Activated naive CD8-positive, alpha-beta T cell (primary cell): ENCODE data around the gene RTCB.

Source experiments
- H3K27ac Mint-ChIP-seq: one replicate; pipeline ENCODE4 v1.8.0; 2021; ENCODE audit warnings: mixed read lengths
- H3K27me3 Mint-ChIP-seq: one replicate; pipeline ENCODE4 v1.8.0; 2021; ENCODE audit warnings: mixed read lengths
- H3K36me3 Mint-ChIP-seq: one replicate; pipeline ENCODE4 v1.8.0; 2021; ENCODE audit warnings: mixed read lengths
- H3K4me1 Mint-ChIP-seq: one replicate; pipeline ENCODE4 v1.8.0; 2021; ENCODE audit warnings: low read depth, mixed read lengths
- H3K4me3 Mint-ChIP-seq: one replicate; pipeline ENCODE4 v1.8.0; 2021; ENCODE audit warnings: mild to moderate bottlenecking, mixed read lengths
- H3K9me3 Mint-ChIP-seq: one replicate; pipeline ENCODE4 v1.8.0; 2021; ENCODE audit warnings: low read depth, mixed read lengths

The RTCB gene

GRCh38 chr22:32409977-32410376 is 2.1 kb downstream of the RTCB start:
- Mint-ChIP-seq H3K4me1 (peaks cover 54% of the 10 kb centered on the region), H3K27ac (peak overlapping the region; percentile 98), H3K27me3 (no peaks in the 10 kb centered on the region), H3K4me3 (peak overlapping the region; percentile 98), H3K9me3 (no peaks in the 10 kb centered on the region), H3K36me3 (peaks cover 6% of the 10 kb centered on the region)

- H3K36me3 Mint-ChIP-seq: peaks cover 6% of the 10 kb centered on the region
Observed at GRCh38 chr22:32407936-32408335, 4.1 kb downstream of the RTCB start.

GRCh38 chr22:32407312-32407711 is 4.7 kb downstream of the RTCB start:
- no peak overlapping the region for H3K27ac Mint-ChIP-seq
- H3K36me3 Mint-ChIP-seq: peaks cover 6% of the 10 kb centered on the region
- peaks cover 45% of the 10 kb centered on the region for H3K4me1 Mint-ChIP-seq
- H3K4me3 Mint-ChIP-seq: peak overlapping the region; percentile 1
- H3K9me3 Mint-ChIP-seq: no peaks in the 10 kb centered on the region
- no peaks in the 10 kb centered on the region for H3K27me3 Mint-ChIP-seq

More at GRCh38 chr22:32407936-32408335, 4.1 kb downstream of the RTCB start:
- Mint-ChIP-seq H3K4me3 (no peak overlapping the region), H3K27me3 (no peaks in the 10 kb centered on the region), H3K4me1 (peaks cover 51% of the 10 kb centered on the region), H3K27ac (no peak overlapping the region), H3K9me3 (no peaks in the 10 kb centered on the region)

GRCh38 chr22:32404021-32404420 is 8.0 kb downstream of the RTCB start:
- Mint-ChIP-seq H3K4me1 (peaks cover 18% of the 10 kb centered on the region), H3K4me3 (no peak overlapping the region), H3K9me3 (no peaks in the 10 kb centered on the region), H3K36me3 (peaks cover 8% of the 10 kb centered on the region), H3K27me3 (no peaks in the 10 kb centered on the region), H3K27ac (no peak overlapping the region)

GRCh38 chr22:32401486-32401885 is 10.6 kb downstream of the RTCB start:
- no peaks in the 10 kb centered on the region for H3K9me3 Mint-ChIP-seq
- H3K4me3 Mint-ChIP-seq: no peak overlapping the region
- no peaks in the 10 kb centered on the region for H3K4me1 Mint-ChIP-seq
- H3K27ac Mint-ChIP-seq: no peak overlapping the region
- no peaks in the 10 kb centered on the region for H3K27me3 Mint-ChIP-seq
- H3K36me3 Mint-ChIP-seq: peaks cover 2% of the 10 kb centered on the region

GRCh38 chr22:32396746-32397145 is 15.3 kb downstream of the RTCB start:
- no peak overlapping the region for H3K27ac Mint-ChIP-seq
- no peaks in the 10 kb centered on the region for H3K4me1 Mint-ChIP-seq
- H3K27me3 Mint-ChIP-seq: no peaks in the 10 kb centered on the region
- no peak overlapping the region for H3K4me3 Mint-ChIP-seq
- H3K36me3 Mint-ChIP-seq: peaks cover 4% of the 10 kb centered on the region
- H3K9me3 Mint-ChIP-seq: no peaks in the 10 kb centered on the region

GRCh38 chr22:32396255-32396654 is 15.8 kb downstream of the RTCB start:
- H3K27ac Mint-ChIP-seq: no peak overlapping the region
- H3K4me3 Mint-ChIP-seq: no peak overlapping the region
- H3K36me3 Mint-ChIP-seq: peaks cover 3% of the 10 kb centered on the region
- no peaks in the 10 kb centered on the region for H3K4me1 Mint-ChIP-seq
- H3K27me3 Mint-ChIP-seq: no peaks in the 10 kb centered on the region
- H3K9me3 Mint-ChIP-seq: no peaks in the 10 kb centered on the region

GRCh38 chr22:32395107-32395506 is 16.9 kb downstream of the RTCB start:
- Mint-ChIP-seq H3K27ac (peak overlapping the region; percentile 52), H3K36me3 (peaks cover 3% of the 10 kb centered on the region), H3K9me3 (no peaks in the 10 kb centered on the region), H3K4me1 (no peaks in the 10 kb centered on the region), H3K4me3 (no peak overlapping the region), H3K27me3 (no peaks in the 10 kb centered on the region)

GRCh38 chr22:32389685-32390084 is 22.4 kb downstream of the RTCB start:
- Mint-ChIP-seq H3K4me1 (no peaks in the 10 kb centered on the region), H3K4me3 (no peak overlapping the region), H3K27me3 (no peaks in the 10 kb centered on the region), H3K27ac (peak overlapping the region; percentile 41), H3K36me3 (peaks cover 10% of the 10 kb centered on the region), H3K9me3 (no peaks in the 10 kb centered on the region)

- H3K27me3 Mint-ChIP-seq: no peaks in the 10 kb centered on the region
- no peak overlapping the region for H3K27ac Mint-ChIP-seq
- no peaks in the 10 kb centered on the region for H3K9me3 Mint-ChIP-seq
- H3K4me1 Mint-ChIP-seq: no peaks in the 10 kb centered on the region
- H3K36me3 Mint-ChIP-seq: peaks cover 7% of the 10 kb centered on the region
- H3K4me3 Mint-ChIP-seq: no peak overlapping the region
Observed at GRCh38 chr22:32385681-32386080, 26.4 kb downstream of the RTCB start.

GRCh38 chr22:32380991-32381390 is 31.1 kb downstream of the RTCB start:
- H3K4me1 Mint-ChIP-seq: no peaks in the 10 kb centered on the region
- H3K27me3 Mint-ChIP-seq: no peaks in the 10 kb centered on the region
- no peak overlapping the region for H3K4me3 Mint-ChIP-seq
- no peak overlapping the region for H3K27ac Mint-ChIP-seq
- peaks cover 2% of the 10 kb centered on the region for H3K36me3 Mint-ChIP-seq
- H3K9me3 Mint-ChIP-seq: no peaks in the 10 kb centered on the region

GRCh38 chr22:32378707-32379272 is 33.3 kb downstream of the RTCB start:
- H3K9me3 Mint-ChIP-seq: no peaks in the 10 kb centered on the region
- H3K27me3 Mint-ChIP-seq: no peaks in the 10 kb centered on the region
- H3K4me1 Mint-ChIP-seq: no peaks in the 10 kb centered on the region
- H3K4me3 Mint-ChIP-seq: no peak overlapping the region
- H3K27ac Mint-ChIP-seq: no peak overlapping the region
- H3K36me3 Mint-ChIP-seq: peaks cover 2% of the 10 kb centered on the region

GRCh38 chr22:32376681-32377080 is 35.4 kb downstream of the RTCB start:
- no peak overlapping the region for H3K4me3 Mint-ChIP-seq
- H3K27me3 Mint-ChIP-seq: no peaks in the 10 kb centered on the region
- H3K36me3 Mint-ChIP-seq: peaks cover 2% of the 10 kb centered on the region
- H3K4me1 Mint-ChIP-seq: no peaks in the 10 kb centered on the region
- H3K9me3 Mint-ChIP-seq: no peaks in the 10 kb centered on the region
- H3K27ac Mint-ChIP-seq: no peak overlapping the region

GRCh38 chr22:32375678-32376450 is 36.2 kb downstream of the RTCB start:
- Mint-ChIP-seq H3K4me1 (no peaks in the 10 kb centered on the region), H3K27me3 (no peaks in the 10 kb centered on the region), H3K4me3 (no peak overlapping the region), H3K27ac (no peak overlapping the region), H3K9me3 (no peaks in the 10 kb centered on the region), H3K36me3 (peaks cover 2% of the 10 kb centered on the region)

GRCh38 chr22:32364210-32364609 is 47.8 kb downstream of the RTCB start:
- Mint-ChIP-seq H3K36me3 (peaks cover 17% of the 10 kb centered on the region), H3K4me1 (no peaks in the 10 kb centered on the region), H3K27ac (no peak overlapping the region), H3K27me3 (no peaks in the 10 kb centered on the region), H3K4me3 (no peak overlapping the region), H3K9me3 (no peaks in the 10 kb centered on the region)

GRCh38 chr22:32361257-32361656 is 50.8 kb downstream of the RTCB start:
- no peaks in the 10 kb centered on the region for H3K27me3 Mint-ChIP-seq

More at GRCh38 chr22:32361257-32361656, 50.8 kb downstream of the RTCB start:
- no peak overlapping the region for H3K4me3 Mint-ChIP-seq
- no peak overlapping the region for H3K27ac Mint-ChIP-seq
- H3K9me3 Mint-ChIP-seq: no peaks in the 10 kb centered on the region
- H3K4me1 Mint-ChIP-seq: no peaks in the 10 kb centered on the region
- H3K36me3 Mint-ChIP-seq: peaks cover 6% of the 10 kb centered on the region
